GM18861 (cell line): ENCODE measurements around the gene TTC1.

ENCODE experiments used
- ATAC-seq: cut with Tn5 transposase; IDR thresholded peaks from one replicate; pipeline ENCODE4 v1.9.1; 2021; ENCODE audit not compliant: unreplicated experiment

The TTC1 gene

DNA sequence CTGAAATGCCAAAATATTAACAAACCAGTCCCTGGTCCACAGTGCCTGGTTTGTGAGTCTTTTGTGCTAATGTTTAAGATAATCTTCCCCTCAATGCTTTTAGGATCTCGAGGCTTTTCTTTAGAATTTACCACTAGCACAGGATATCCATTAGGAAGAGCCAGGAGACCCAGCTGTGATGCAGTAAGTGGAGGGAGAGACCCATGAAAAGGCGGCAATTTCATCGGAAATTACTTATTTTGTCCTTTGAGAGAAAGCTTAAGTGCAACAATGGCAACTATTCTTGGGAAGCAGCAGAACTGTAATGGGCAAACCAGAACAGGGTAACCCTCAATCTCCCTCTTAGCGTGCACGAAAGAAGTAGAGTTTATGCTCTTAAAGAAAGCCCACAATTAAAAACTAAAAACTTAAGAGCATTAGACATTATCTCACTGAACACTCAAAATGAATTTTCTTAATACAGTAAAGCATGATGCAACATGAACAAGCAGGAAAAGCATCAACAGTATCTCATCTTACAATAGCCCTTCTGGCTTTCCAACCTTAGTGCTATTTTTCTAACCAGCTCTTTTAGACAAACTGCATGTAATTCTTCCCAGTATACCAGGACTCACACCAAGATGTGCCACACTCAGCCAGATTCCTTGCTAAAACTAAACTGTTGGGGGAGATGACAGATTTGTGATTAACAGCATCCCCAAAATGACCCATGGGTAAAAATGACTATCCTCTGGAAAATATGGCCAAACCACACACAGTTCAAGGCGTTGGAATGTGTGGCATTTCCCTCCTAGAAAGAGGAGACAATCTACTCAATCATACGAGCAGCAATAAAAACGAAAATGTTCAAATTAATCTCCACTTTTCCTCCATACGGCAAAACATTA, 73.9 kb downstream of the TTC1 start:
- no peak for ATAC-seq

DNA sequence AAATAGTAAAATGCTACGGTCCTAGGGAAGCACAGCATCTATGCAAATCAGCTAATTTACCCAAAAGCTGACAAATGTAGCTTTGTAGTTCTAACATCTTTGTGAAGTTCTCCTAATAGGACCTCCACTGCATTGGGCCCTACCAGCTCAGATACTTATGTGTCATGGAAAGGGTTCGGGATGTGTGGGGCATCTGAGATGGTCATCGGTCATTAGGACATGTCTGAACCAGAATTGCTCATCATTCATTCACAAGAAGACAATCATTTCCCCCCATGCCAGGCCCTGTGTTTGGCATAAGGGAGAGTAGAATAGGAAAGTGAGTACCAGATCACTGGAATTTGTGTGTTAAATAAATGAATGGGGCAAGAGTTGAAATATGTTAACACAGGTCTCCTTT, 74.6 kb downstream of the TTC1 start:
- no peak for ATAC-seq

DNA sequence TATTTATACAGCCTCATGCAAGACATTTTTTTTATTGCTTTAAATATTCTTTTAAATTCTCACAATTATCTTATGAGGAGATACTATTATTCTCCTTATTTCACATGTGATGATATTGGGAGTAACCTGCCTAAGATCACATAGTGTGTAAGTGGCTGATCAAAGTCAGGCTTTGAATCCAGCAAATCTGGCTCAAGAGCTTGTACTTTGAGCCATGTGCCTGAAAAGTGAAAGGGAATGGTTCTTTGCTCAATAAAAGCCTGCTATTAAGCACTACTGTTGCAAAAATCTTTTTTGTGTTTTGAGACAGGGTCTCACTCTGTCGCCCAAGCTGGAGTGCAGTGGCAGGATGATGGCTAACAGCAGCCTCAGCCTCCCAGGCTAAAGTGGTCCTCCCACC, 75.2 kb downstream of the TTC1 start:
- ATAC-seq: no peak

DNA sequence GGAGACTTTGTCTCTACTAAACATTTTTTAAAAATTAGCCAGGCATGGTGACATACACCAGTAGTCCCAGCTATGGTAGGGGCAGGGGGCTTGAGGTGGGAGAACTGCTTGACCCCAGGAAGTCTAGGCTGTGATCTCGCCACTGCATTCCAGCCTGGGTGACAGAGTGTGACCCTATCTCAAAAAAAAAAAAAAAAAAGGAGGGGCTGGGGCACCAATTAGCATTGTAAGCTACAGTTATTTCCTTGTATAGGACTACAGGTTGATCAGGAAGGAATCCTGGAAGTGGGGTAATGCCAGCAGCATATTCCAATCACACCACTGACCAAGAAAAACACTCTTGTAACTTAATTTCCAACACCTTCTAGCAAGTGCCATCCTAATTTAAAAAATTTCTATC, 78.3 kb downstream of the TTC1 start:
- ATAC-seq: no peak

DNA sequence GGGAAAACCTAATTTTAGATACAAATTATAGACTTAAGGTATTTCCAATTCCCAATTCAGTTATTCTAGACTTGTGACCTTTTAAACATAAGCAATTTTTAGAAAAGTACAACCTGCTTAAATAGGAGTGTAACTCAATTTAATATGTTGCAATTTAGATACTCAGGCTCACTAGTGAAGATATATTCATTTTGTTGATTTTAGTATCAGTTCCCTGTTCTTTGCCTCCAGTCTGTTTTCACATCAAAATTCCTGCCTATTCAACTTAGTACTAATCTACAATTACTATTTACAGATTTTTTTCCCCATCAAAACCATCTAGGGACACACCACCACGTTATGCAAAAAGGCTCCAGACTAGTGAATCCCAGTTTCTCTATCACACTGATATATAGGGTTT, 79.9 kb downstream of the TTC1 start:
- no peak for ATAC-seq

DNA sequence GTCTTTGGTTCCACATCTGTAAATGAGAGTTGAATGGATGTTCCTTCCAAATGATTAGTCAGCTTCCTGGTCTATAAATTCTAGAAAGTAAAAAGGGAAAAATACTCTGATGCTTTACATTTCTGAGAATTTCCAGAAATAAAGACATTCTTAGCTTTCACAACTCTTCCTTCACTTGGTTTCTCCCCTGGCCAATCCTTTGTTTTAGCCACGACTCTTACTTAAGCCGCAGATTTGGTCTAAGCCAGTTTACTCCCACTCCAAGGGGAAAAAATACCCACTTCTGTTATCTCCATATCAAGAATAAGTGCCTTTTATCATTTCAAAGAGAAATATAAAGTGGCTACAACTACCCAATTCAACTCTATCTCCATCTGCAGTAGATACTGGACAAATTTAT, 80.6 kb downstream of the TTC1 start:
- ATAC-seq: no peak

DNA sequence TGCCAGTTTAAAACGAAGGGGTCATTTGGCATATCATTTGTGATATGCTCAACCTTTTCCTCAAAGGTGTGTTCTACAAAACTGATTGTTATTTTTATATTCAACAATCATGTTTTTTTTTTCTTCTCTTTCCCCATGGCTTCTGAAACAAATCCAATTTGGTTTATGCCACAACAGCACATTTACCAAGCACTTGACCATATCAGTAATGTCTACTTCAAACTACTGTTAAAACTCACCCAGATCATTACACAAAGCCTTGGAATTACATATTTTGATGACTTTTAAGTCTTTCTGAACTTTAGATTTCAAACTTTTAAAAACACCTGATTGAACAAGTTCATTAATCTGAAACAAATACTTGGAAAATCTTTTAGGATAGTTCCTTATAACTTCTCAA, 81.1 kb downstream of the TTC1 start:
- no peak for ATAC-seq

DNA sequence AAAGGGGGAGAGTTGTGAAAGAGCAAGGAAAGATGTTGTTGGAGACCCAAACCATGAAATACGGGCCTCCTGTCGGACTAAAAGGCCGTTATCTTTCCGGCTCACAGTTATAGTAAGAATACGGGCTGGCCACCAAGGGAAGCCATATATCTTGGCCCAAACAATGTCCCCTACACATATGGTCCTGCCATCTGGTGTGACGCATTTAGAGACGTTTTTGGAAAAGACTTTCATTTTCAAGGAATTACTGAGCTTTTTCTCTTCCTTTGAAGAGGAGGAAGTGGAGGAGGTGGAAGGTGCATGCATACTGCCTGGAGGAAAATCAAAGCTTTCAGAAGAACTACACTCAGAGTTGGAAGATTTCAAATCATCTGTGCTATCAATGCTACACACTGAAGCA, 83.6 kb downstream of the TTC1 start:
- ATAC-seq: no peak

DNA sequence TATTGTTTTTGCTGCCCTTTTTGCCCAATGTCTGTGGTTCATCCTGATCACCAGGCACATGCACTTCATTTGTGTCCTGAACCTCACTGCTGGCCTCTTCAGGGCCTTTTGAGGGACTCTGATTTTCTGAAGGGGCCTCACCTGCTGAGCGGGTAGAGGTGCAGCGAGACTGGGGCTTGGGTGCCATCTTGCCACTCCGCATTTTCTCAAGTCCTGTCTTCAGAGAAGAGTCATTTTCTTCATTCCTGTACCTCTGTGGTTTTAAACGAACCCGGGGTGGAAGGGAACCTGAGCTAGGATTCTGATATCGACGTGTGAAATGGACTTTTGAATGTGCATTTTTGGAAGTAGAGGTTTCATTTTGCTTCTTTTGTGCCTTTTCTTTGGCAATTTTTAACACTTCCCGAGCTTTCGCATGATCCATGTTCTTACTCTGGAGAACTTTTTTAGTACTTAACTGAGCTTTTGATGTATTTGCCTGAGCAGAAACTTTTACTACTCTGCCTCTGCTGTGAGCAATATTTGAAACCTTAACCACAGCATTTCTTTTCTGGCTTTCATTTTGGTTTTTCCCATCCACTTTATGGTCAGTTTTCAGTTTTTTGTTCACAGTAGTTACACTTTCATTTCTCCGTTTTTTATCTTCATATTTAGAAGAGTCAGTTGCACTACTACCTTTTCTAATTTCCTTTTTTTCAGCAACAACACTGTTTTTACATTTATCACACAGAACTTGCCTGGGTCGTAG, 84.2 kb downstream of the TTC1 start:
- no peak for ATAC-seq

DNA sequence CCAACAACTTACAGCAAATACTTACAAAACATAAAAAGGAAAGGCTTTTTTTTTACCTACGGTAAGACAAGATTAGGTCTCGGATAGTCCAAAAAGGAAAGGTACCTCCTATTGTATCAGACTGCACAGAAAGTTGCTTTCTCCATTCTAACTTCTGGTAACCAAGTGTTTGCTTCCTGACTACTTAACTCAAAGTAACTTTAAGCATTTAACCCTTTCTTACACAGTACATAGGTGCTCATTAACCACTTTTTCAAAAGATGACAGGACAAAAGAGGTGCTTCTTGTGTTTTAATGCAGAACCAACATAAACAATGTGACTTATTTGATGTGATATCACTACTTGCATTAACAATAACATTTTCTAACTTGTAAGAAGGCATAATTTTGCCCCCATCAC, 87.2 kb downstream of the TTC1 start:
- ATAC-seq: no peak

DNA sequence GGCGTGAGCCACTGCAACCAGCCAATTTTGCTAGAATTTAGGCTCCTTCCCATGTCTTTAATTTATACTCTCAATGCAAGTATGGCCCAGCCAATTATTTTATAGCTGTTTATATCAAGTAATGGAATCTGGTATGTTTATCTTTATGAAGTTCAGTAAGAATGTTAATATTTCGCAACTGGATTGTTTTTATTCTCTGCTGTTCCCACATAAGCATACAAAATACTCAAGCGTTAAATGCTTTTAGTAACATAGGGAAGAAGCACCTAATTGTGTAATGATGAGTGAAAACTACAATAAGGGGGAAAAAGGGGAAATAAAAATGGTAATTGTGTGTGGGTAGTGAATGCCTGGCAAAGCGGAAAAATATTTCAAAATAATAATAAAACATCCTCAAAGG, 89.1 kb downstream of the TTC1 start:
- no peak for ATAC-seq

DNA sequence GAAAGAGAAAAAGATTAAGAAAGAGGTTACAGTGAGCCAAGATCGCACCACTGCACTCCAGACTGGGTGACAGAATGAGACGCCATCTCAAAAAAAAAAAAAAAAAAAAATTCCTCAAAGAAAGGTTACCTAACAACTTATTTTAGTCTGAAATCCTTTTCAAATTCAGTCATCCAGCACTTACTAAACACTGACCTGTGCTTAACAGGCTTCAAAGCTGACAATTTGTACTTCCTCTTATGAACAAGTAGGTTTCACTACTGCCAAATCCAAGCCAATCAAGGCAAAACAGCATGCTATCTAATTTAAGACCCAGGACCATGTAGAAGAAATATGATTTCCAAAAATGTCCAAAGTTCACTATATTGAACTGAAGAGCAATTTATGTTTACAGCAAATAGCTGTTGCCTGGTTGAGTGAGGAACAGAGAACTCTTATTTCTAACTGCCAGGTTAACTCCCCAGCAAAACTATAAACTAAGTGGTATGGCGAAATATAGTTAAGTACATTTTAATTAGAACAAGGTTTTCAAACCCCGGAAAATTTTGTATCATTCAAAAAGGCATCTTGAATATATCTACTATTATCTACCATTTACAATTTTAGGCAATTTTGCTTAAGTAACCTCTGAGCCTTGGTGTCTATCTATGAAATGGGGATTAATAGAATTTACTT, 96.9 kb downstream of the TTC1 start:
- peak; percentile 91 for ATAC-seq

DNA sequence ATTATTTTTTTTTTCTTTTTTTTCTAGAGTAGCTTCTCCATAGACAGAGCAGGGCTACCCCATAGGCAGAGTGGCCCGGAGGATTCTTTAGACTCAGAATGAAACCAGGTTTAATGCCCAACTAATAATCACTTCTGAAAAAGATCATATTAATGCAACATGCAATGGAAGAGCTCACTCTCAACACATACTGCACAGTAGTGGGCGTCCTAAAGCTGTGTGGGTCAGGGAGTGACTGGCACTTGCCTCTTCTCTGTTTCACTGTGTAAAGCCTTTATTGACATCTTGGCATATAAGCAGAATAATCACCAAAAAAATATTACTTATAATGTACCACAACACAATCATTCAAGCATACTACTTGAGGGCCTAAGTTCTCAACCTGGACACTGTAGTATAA, 99.2 kb downstream of the TTC1 start:
- ATAC-seq: peak; percentile 39
